Neural cell (in vitro differentiated cells): ENCODE data around the gene GRB7. TPM values are rescaled to one million over a fixed set of nuclear protein-coding genes. Genes with fewer than 3 reads are reported as not detected.
"Not testable (repeated sequence)": the region's sequence is repeated elsewhere in the genome, so short reads cannot be mapped to it uniquely, and the experiment has no call there.

Experiments used
- H2AFZ ChIP-seq: fragments of 200-600, 300-800 bp; sonication (generic), shearing (Covaris generic); 2 replicates; pipeline ENCODE4 v1.6.0; 2014; ENCODE audit warnings: low read depth, mild to moderate bottlenecking, antibody characterized with exemption, low read length, moderate library complexity
- H3F3A ChIP-seq: fragments of 200-600 bp; shearing (Covaris generic); 2 replicates; pipeline ENCODE4 v1.6.1; 2016; ENCODE audit warnings: mild to moderate bottlenecking, moderate library complexity, mixed read lengths, antibody characterized with exemption, low read length; ENCODE audit not compliant: insufficient read depth, poor library complexity, severe bottlenecking
- H3K27ac ChIP-seq: fragments of 200-600, 300-800 bp; sonication (generic), shearing (Covaris generic); 2 replicates; pipeline ENCODE4 v1.5.1; 2014; ENCODE audit warnings: mild to moderate bottlenecking, low read length, moderate library complexity
- H3K27me3 ChIP-seq: fragments of 300-800, 200-600 bp; sonication (generic), shearing (Covaris generic); 2 replicates; pipeline ENCODE4 v1.6.0; 2014; ENCODE audit warnings: mild to moderate bottlenecking, low read depth, low read length, moderate library complexity; ENCODE audit not compliant: insufficient read depth
- H3K36me3 ChIP-seq: fragments of 300-800, 200-600 bp; sonication (generic), shearing (Covaris generic); 2 replicates; pipeline ENCODE4 v1.5.1; 2014; ENCODE audit warnings: mild to moderate bottlenecking, antibody characterized with exemption, low read length, moderate library complexity; ENCODE audit not compliant: insufficient read depth
- H3K4me2 ChIP-seq: fragments of 300-800, 200-600 bp; sonication (generic), shearing (Covaris generic); 2 replicates; pipeline ENCODE4 v1.6.0; 2014; ENCODE audit warnings: mild to moderate bottlenecking, low read length
- H3K4me3 ChIP-seq: fragments of 300-800, 200-600 bp; sonication (generic), shearing (Covaris generic); 2 replicates; pipeline ENCODE4 v1.5.1; 2014; ENCODE audit warnings: mild to moderate bottlenecking, low read length, moderate library complexity
- H3K79me2 ChIP-seq: fragments of 200-600 bp; shearing (Covaris generic); replicated peaks from 2 replicates; pipeline ENCODE4 v1.6.0; 2014; ENCODE audit warnings: mild to moderate bottlenecking, low read length, moderate library complexity; ENCODE audit not compliant: insufficient read depth
- H3K9ac ChIP-seq: fragments of 300-800, 200-600 bp; sonication (generic), shearing (Covaris generic); 2 replicates; pipeline ENCODE4 v1.6.1; 2016; ENCODE audit warnings: mild to moderate bottlenecking, low read length, mixed read lengths
- H3K9me2 ChIP-seq: fragments of 200-600 bp; shearing (Covaris generic); 2 replicates; pipeline ENCODE4 v1.6.1; 2016; ENCODE audit warnings: mild to moderate bottlenecking, low read length, mixed read lengths; ENCODE audit not compliant: insufficient read depth
- H3K9me3 ChIP-seq: fragments of 200-600, 300-800 bp; sonication (generic), shearing (Covaris generic); 2 replicates; pipeline ENCODE4 v1.6.1; 2016; ENCODE audit warnings: mild to moderate bottlenecking, mixed run types, low read length, moderate library complexity, mixed read lengths
- H4K20me1 ChIP-seq: fragments of 200-600 bp; shearing (Covaris generic); 2 replicates; pipeline ENCODE4 v1.6.1; 2016; ENCODE audit warnings: mild to moderate bottlenecking, mixed run types; ENCODE audit not compliant: insufficient read depth
- EP300 ChIP-seq: fragments of 450-650 bp; conservative IDR thresholded peaks from 2 replicates; pipeline ENCODE4 v1.6.1; 2014; ENCODE audit warnings: antibody characterized with exemption, mild to moderate bottlenecking, moderate library complexity; ENCODE audit not compliant: poor library complexity, severe bottlenecking
- EZH2 ChIP-seq: fragments of 200-600, 300-800 bp; shearing (Covaris generic), sonication (generic); IDR thresholded peaks from 2 replicates; pipeline ENCODE4 v1.6.1; 2014; ENCODE audit warnings: antibody characterized with exemption, low read length, borderline replicate concordance, mild to moderate bottlenecking; ENCODE audit not compliant: insufficient read depth, poor library complexity, severe bottlenecking
- MXI1 ChIP-seq: fragments of 450-650 bp; conservative IDR thresholded peaks from 2 replicates; pipeline ENCODE4 v1.6.1; 2014; ENCODE audit warnings: antibody characterized with exemption, mild to moderate bottlenecking; ENCODE audit not compliant: poor library complexity, severe bottlenecking
- POLR2AphosphoS5 ChIP-seq: IDR thresholded peaks from 2 replicates; pipeline ENCODE4 v1.6.1; 2012
- RAD21 ChIP-seq: fragments of 450-650 bp; conservative IDR thresholded peaks from 2 replicates; pipeline ENCODE4 v1.6.1; 2014; ENCODE audit warnings: antibody characterized with exemption, mild to moderate bottlenecking, moderate library complexity
- SMC3 ChIP-seq: fragments of 450-650 bp; conservative IDR thresholded peaks from 2 replicates; pipeline ENCODE4 v1.6.1; 2014; ENCODE audit warnings: antibody characterized with exemption, mild to moderate bottlenecking, moderate library complexity; ENCODE audit not compliant: poor library complexity
- TAF1 ChIP-seq: IDR thresholded peaks from 2 replicates; pipeline ENCODE4 v1.6.1; 2012; ENCODE audit warnings: low read depth
- polyA plus RNA-seq: library from polyadenylated mRNA; depleted of rRNA; stranded (reverse); fragments of >200 nt; gene quantifications from 2 replicates; pipeline ENCODE4 v1.2.3, GENCODE V29; 2014
- TF ChIP-seq, protein P1 (sequence below): IDR thresholded peaks from 2 replicates; pipeline ENCODE4 v1.6.1; 2012; ENCODE audit warnings: borderline replicate concordance
- TF ChIP-seq, protein P2 (sequence below): fragments of 450-650 bp; IDR thresholded peaks from 2 replicates; pipeline ENCODE4 v1.5.1; 2014; ENCODE audit warnings: antibody characterized with exemption, mild to moderate bottlenecking, moderate library complexity; ENCODE audit not compliant: poor library complexity, severe bottlenecking

The GRB7 gene
- polyA plus RNA-seq, 1 donor from 2014 or later, result not detected

DNA sequence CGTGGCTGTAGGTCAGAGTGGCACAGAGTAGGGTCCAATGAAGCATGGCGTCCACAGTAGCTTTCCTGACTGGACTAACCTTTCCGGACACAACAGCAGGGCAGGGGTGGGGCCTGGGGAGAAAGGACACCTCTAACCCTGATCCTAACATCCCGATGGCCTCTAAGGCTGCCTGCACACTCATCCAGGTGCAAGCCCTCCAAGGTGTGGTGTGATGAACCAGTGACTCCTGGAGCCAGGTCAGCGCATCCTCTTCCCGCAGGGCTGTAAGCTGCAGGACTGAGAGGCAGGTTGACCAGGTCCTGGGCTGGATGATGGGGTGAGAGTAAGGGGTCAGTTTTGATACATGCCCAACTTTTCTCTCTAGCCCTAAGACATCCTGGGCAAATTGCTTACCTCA, 41.0 kb upstream of the GRB7 start:
- TF ChIP-seq MXI1, result no peak
- no peak for TF ChIP-seq POLR2AphosphoS5
- no peak for TF ChIP-seq TAF1
- TF ChIP-seq SMC3, result no peak
- TF ChIP-seq EZH2, result no peak
- Histone ChIP-seq H3K27me3 (peaks cover 15% of the 10 kb centered on the region), H2AFZ (no peak overlapping the region), H3K4me2 (no peak overlapping the region), H3K27ac (no peak overlapping the region), H3K79me2 (no peaks in the 10 kb centered on the region), H3K9me3 (no peaks in the 10 kb centered on the region), H3F3A (no peaks in the 10 kb centered on the region), H3K4me3 (no peak overlapping the region), H4K20me1 (no peaks in the 10 kb centered on the region), H3K9ac (no peak overlapping the region), H3K9me2 (no peaks in the 10 kb centered on the region), H3K36me3 (no peaks in the 10 kb centered on the region)

DNA sequence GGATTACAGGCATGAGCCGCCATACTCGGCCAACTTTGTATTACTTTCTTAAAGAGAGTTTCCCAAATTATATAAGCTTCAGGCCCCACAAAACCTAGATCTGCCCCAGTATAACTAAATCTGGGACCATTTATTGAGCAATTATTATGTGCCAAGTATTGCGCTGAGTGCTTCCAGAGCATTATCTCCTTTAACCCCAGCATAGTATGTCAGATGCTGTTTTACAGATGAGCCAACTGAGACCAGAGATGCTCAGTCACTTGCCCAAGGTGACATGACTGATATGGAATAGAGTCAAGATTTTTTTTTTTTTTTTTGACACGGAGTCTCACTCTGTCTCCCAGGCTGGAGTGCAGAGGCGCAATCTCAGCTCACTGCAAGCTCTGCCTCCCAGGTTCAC, 39.8 kb upstream of the GRB7 start:
- no peaks in the 10 kb centered on the region for H3K79me2 ChIP-seq
- H3K4me2 ChIP-seq, result no peak overlapping the region
- no peaks in the 10 kb centered on the region for H3K9me3 ChIP-seq
- H3F3A ChIP-seq, result no peaks in the 10 kb centered on the region
- H3K36me3 ChIP-seq, result no peaks in the 10 kb centered on the region
- H2AFZ ChIP-seq, result no peak overlapping the region
- H3K9ac ChIP-seq, result no peak overlapping the region
- H4K20me1 ChIP-seq, result no peaks in the 10 kb centered on the region
- TF ChIP-seq EP300, result no peak
- no peak for TF ChIP-seq EZH2
- TF ChIP-seq, protein P1, sequence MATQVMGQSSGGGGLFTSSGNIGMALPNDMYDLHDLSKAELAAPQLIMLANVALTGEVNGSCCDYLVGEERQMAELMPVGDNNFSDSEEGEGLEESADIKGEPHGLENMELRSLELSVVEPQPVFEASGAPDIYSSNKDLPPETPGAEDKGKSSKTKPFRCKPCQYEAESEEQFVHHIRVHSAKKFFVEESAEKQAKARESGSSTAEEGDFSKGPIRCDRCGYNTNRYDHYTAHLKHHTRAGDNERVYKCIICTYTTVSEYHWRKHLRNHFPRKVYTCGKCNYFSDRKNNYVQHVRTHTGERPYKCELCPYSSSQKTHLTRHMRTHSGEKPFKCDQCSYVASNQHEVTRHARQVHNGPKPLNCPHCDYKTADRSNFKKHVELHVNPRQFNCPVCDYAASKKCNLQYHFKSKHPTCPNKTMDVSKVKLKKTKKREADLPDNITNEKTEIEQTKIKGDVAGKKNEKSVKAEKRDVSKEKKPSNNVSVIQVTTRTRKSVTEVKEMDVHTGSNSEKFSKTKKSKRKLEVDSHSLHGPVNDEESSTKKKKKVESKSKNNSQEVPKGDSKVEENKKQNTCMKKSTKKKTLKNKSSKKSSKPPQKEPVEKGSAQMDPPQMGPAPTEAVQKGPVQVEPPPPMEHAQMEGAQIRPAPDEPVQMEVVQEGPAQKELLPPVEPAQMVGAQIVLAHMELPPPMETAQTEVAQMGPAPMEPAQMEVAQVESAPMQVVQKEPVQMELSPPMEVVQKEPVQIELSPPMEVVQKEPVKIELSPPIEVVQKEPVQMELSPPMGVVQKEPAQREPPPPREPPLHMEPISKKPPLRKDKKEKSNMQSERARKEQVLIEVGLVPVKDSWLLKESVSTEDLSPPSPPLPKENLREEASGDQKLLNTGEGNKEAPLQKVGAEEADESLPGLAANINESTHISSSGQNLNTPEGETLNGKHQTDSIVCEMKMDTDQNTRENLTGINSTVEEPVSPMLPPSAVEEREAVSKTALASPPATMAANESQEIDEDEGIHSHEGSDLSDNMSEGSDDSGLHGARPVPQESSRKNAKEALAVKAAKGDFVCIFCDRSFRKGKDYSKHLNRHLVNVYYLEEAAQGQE, result no peak
- no peak for TF ChIP-seq POLR2AphosphoS5
- TF ChIP-seq SMC3, result no peak
- TF ChIP-seq RAD21, result no peak
- no peak for TF ChIP-seq MXI1
- TF ChIP-seq, protein P2, sequence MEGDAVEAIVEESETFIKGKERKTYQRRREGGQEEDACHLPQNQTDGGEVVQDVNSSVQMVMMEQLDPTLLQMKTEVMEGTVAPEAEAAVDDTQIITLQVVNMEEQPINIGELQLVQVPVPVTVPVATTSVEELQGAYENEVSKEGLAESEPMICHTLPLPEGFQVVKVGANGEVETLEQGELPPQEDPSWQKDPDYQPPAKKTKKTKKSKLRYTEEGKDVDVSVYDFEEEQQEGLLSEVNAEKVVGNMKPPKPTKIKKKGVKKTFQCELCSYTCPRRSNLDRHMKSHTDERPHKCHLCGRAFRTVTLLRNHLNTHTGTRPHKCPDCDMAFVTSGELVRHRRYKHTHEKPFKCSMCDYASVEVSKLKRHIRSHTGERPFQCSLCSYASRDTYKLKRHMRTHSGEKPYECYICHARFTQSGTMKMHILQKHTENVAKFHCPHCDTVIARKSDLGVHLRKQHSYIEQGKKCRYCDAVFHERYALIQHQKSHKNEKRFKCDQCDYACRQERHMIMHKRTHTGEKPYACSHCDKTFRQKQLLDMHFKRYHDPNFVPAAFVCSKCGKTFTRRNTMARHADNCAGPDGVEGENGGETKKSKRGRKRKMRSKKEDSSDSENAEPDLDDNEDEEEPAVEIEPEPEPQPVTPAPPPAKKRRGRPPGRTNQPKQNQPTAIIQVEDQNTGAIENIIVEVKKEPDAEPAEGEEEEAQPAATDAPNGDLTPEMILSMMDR, result no peak
- TF ChIP-seq TAF1, result no peak
- H3K27me3 ChIP-seq, result peaks cover 15% of the 10 kb centered on the region
- H3K9me2 ChIP-seq, result no peaks in the 10 kb centered on the region
- H3K27ac ChIP-seq, result no peak overlapping the region
- H3K4me3 ChIP-seq, result no peak overlapping the region

DNA sequence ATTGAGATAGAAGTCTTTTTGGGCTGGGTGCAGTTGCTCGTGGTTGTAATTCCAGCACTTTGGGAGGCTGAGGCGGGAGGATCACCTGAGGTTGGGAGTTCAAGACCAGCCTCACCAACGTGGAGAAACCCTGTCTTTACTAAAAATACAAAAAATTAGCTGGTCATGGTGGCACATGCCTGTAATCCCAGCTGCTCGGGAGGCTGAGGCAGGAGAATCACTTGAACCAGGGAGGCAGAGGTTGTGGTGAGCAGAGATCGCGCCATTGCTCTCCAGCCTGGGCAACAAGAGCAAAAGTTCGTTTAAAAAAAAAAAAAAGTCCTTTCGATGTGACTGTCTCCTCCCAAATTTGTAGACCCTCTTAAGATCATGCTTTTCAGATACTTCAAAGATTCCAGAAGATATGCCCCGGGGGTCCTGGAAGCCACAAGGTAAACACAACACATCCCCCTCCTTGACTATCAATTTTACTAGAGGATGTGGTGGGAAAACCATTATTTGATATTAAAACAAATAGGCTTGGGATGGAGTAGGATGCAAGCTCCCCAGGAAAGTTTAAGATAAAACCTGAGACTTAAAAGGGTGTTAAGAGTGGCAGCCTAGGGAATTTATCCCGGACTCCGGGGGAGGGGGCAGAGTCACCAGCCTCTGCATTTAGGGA, 38.5 kb upstream of the GRB7 start:
- not testable (repeated sequence) for H3K27ac ChIP-seq, H2AFZ ChIP-seq, H3K4me2 ChIP-seq, H3K9ac ChIP-seq, H3K79me2 ChIP-seq, H3K36me3 ChIP-seq, H3K9me2 ChIP-seq, H3K9me3 ChIP-seq, H3K4me3 ChIP-seq, H3F3A ChIP-seq, H4K20me1 ChIP-seq
- H3K27me3 ChIP-seq, result peaks cover 15% of the 10 kb centered on the region
